Stimulated activated CD8-positive, alpha-beta memory T cell treated with anti-CD3 and anti-CD28 coated beads, Interleukin-7, amount 100 ng/mL, for 48 hours (primary cell): ENCODE results near the gene LDLRAD3.

Experiments used
- DNase-seq, 2 donors: peaks; one replicate each; pipeline ENCODE4 v3.0.0-alpha.2; 2020; ENCODE audit warnings: low read depth in 1 of 2; ENCODE audit errors: extremely low read depth in 1 of 2

The LDLRAD3 gene

GRCh38 chr11:36071917-36072500, 128.1 kb downstream of the LDLRAD3 start:
- no peak for DNase-seq

GRCh38 chr11:36073411-36074203, 129.7 kb downstream of the LDLRAD3 start:
- DNase-seq: no peak

GRCh38 chr11:36074941-36075431, 131.1 kb downstream of the LDLRAD3 start:
- DNase-seq: no peak

- DNase-seq: no peak
Measured at GRCh38 chr11:36077368-36077767, 133.5 kb downstream of the LDLRAD3 start.

- DNase-seq: no peak
Measured at GRCh38 chr11:36077886-36078685, 134.2 kb downstream of the LDLRAD3 start.

GRCh38 chr11:36078686-36079055, 134.8 kb downstream of the LDLRAD3 start:
- no peak for DNase-seq

- DNase-seq: no peak
Measured at GRCh38 chr11:36079878-36080675, 136.2 kb downstream of the LDLRAD3 start.

- DNase-seq: no peak
Measured at GRCh38 chr11:36081274-36081945, 137.5 kb downstream of the LDLRAD3 start.

GRCh38 chr11:36086366-36086765, 142.5 kb downstream of the LDLRAD3 start:
- no peak for DNase-seq

GRCh38 chr11:36088266-36088972, 144.6 kb downstream of the LDLRAD3 start:
- no peak for DNase-seq

GRCh38 chr11:36089920-36090319, 146.1 kb downstream of the LDLRAD3 start:
- no peak for DNase-seq

GRCh38 chr11:36090356-36091109, 146.7 kb downstream of the LDLRAD3 start:
- DNase-seq: no peak

GRCh38 chr11:36091256-36091811, 147.5 kb downstream of the LDLRAD3 start:
- DNase-seq: no peak

- DNase-seq: no peak
Measured at GRCh38 chr11:36092314-36093030, 148.6 kb downstream of the LDLRAD3 start.

GRCh38 chr11:36093548-36093947, 149.7 kb downstream of the LDLRAD3 start:
- no peak for DNase-seq

- DNase-seq: no peak
Measured at GRCh38 chr11:36094164-36094563, 150.3 kb downstream of the LDLRAD3 start.

GRCh38 chr11:36095716-36096115, 151.9 kb downstream of the LDLRAD3 start:
- DNase-seq: no peak

- no peak for DNase-seq
Measured at GRCh38 chr11:36097219-36097650, 153.4 kb downstream of the LDLRAD3 start.
